ENCODE results near the gene NEB. TPM values are rescaled to one million over a fixed set of nuclear protein-coding genes. Genes with fewer than 3 reads are reported as not detected.
"Not testable (repeated sequence)": the region's sequence is repeated elsewhere in the genome, so short reads cannot be mapped to it uniquely, and the experiment has no call there.

Gene NEB
- total and polyA plus RNA-seq, 3 donors from 2014 or later, result 5.5 to 18.6 (median 5.7) TPM

DNA sequence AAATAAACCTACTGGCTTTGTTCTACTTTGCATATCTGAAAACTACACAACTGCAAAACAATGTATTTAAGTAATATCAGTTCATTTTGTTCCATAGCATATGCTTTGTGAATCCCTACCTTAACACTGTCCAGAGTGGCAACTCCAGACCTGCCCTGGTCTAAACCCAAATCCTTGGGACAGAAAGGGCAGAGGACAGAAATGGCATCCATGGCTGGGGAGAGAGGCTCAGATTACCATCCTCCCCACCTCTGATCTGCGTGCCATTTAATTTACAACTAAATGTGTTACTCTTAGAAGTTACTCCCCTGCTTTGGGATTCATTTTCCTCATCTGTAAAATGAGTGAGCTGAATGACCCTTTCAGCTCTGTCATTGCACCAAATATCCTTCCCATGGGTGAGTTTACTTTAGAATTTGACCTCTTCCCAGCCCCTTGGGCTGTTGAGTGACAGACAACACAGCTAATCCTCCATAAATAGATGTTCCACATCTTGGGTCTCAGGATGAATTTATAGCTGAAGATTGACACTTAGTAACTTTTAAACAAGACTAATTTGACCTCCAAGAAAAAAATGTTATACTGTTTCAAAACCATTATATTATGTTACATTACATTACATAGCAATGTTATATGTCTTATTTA is 20.1 kb upstream of the NEB start:
- no peak for DNase-seq
- WGBS, 2 donors, result 71 to 86% methylated on average over 1 of the region's 1 CpG
- H3K36me3 ChIP-seq (ENCODE audit: low read depth, missing control alignments), result no peaks in the 10 kb centered on the region
- H3K9me3 ChIP-seq, result no peaks in the 10 kb centered on the region
- H3K4me1 ChIP-seq, result no peaks in the 10 kb centered on the region
- no peak overlapping the region for H3K27ac ChIP-seq
- no peak overlapping the region for H3K4me3 ChIP-seq
- TF ChIP-seq, protein P1, sequence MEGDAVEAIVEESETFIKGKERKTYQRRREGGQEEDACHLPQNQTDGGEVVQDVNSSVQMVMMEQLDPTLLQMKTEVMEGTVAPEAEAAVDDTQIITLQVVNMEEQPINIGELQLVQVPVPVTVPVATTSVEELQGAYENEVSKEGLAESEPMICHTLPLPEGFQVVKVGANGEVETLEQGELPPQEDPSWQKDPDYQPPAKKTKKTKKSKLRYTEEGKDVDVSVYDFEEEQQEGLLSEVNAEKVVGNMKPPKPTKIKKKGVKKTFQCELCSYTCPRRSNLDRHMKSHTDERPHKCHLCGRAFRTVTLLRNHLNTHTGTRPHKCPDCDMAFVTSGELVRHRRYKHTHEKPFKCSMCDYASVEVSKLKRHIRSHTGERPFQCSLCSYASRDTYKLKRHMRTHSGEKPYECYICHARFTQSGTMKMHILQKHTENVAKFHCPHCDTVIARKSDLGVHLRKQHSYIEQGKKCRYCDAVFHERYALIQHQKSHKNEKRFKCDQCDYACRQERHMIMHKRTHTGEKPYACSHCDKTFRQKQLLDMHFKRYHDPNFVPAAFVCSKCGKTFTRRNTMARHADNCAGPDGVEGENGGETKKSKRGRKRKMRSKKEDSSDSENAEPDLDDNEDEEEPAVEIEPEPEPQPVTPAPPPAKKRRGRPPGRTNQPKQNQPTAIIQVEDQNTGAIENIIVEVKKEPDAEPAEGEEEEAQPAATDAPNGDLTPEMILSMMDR (IDR thresholded peaks at IDR 0.05), result no peak
- TF ChIP-seq POLR2A (IDR thresholded peaks at IDR 0.05), result no peak
- intact Hi-C loops (cut with DNase I; ENCODE audit: low total_unique reads), result no loop called here
- H3K27me3 ChIP-seq, result no peaks in the 10 kb centered on the region

DNA sequence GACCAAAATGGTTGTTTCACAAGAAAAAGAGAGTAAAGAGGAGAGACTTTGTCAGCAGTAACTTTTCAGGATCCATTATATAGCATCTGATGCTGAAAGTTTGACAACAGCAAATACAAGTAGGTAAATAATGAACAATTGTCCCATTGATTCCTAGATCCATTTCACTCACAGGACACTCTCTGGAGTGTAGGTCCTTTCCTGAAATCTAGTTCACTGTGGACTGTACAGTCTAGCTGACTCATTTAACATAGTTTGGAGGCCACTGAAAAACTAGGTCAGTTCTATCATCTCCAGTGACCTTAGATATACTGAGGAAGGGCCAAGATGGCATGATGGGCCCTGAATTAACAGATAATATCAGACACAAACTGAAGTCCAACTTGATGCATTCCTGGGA is 19.3 kb upstream of the NEB start:
- intact Hi-C loops (cut with DNase I; ENCODE audit: low total_unique reads), result no loop called here
- TF ChIP-seq, protein P1 (IDR thresholded peaks at IDR 0.05), result no peak
- TF ChIP-seq POLR2A (IDR thresholded peaks at IDR 0.05), result no peak

DNA sequence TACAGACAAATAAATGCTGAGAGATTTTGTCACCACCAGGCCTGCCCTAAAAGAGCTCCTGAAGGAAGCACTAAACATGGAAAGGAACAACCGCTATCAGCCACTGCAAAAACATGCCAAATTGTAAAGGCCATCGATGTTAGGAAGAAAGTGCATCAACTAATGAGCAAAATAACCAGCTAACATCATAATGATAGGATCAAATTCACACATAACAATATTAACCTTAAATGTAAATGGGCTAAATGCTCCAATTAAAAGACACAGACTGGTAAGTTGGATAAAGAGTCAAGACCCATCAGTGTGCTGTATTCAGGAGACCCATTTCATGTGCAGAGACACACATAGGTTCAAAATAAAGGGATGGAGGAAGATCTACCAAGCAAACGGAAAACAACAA is 11.0 kb upstream of the NEB start:
- H3K27ac ChIP-seq; H3K4me1 ChIP-seq; DNase-seq; H3K27me3 ChIP-seq; H3K4me3 ChIP-seq; H3K36me3 ChIP-seq (ENCODE audit: low read depth, missing control alignments); intact Hi-C loops (cut with DNase I; ENCODE audit: low total_unique reads); H3K9me3 ChIP-seq: not testable (repeated sequence)
- WGBS, 2 donors, result 88 to 90% methylated on average over 3 of the region's 3 CpGs

More for the DNA sequence above, 19.3 kb upstream of the NEB start:
- no peaks in the 10 kb centered on the region for H3K4me1 ChIP-seq
- no peak overlapping the region for H3K27ac ChIP-seq
- no peak for DNase-seq
- H3K9me3 ChIP-seq, result no peaks in the 10 kb centered on the region
- H3K4me3 ChIP-seq, result no peak overlapping the region
- no peaks in the 10 kb centered on the region for H3K36me3 ChIP-seq (ENCODE audit: low read depth, missing control alignments)
- H3K27me3 ChIP-seq, result no peaks in the 10 kb centered on the region

DNA sequence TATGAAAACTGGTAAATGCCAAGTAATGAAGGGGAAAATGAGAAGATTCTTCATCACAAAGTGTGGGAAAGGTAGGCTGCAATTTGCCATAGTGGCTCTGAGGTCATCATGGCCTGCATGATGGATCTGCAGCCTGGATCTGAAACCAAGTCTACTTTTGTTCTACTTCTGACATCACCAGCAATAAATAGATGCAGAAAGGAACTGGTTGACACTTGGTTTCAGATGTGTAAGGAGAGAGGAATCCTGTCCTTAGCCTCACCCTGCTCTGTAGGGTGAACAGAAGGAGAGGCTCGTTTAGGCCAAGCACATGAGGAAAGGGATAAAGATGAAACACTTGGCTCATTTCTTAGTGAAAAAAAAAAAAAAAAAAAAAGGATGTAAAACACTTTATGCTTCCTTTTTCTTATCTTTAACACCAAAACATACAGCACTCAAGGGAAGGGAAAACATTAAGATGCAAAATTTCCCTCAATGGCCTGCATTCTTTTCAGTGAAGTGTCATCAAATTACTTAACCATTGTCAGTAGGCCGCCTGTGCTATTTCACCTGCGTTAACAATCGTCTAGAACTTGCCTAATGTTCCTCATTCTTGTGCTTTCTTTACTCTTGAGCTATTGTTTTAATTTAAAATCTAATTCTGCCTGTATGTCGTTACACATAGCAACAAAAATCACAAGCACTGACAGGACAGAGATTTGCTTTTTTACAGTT is 3.9 kb downstream of the NEB start:
- no peak overlapping the region for H3K4me3 ChIP-seq
- 66 to 69% methylated on average over 5 of the region's 5 CpGs for WGBS, 2 donors
- intact Hi-C loops (cut with DNase I; ENCODE audit: low total_unique reads), result no loop called here
- TF ChIP-seq, protein P1 (IDR thresholded peaks at IDR 0.05), result no peak
- TF ChIP-seq POLR2A (IDR thresholded peaks at IDR 0.05), result no peak
- H3K27ac ChIP-seq, result no peak overlapping the region
- H3K27me3 ChIP-seq, result no peaks in the 10 kb centered on the region
- no peaks in the 10 kb centered on the region for H3K9me3 ChIP-seq
- H3K4me1 ChIP-seq, result no peaks in the 10 kb centered on the region
- H3K36me3 ChIP-seq (ENCODE audit: low read depth, missing control alignments), result no peaks in the 10 kb centered on the region
- DNase-seq, result no peak

DNA sequence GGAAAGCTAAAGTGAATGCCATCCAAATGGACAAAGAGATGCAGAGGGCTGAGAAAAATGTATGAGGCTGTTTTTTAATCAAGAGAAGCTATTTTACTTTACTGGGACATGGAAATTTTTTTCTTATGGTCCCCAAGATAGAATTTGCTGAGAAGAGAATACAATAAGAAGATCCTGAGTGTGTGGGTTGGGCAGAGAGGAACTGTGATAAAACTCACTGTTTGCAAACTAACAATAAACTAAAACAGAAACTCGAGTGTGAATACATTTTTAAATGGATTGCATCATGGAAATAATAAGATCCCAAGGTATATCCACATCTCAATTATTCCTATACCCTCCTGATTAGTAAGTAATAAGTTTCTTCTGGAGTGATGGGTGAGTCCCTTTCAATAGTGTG is 4.4 kb downstream of the NEB start:
- 67 to 81% methylated on average over 1 of the region's 1 CpG for WGBS, 2 donors
- no peak for TF ChIP-seq POLR2A (IDR thresholded peaks at IDR 0.05)
- TF ChIP-seq, protein P1 (IDR thresholded peaks at IDR 0.05), result no peak
- intact Hi-C loops (cut with DNase I; ENCODE audit: low total_unique reads), result no loop called here

More for the DNA sequence above, 4.4 kb downstream of the NEB start:
- no peaks in the 10 kb centered on the region for H3K4me1 ChIP-seq
- no peak overlapping the region for H3K27ac ChIP-seq
- no peaks in the 10 kb centered on the region for H3K9me3 ChIP-seq
- no peaks in the 10 kb centered on the region for H3K27me3 ChIP-seq
- H3K4me3 ChIP-seq, result no peak overlapping the region
- DNase-seq, result no peak
- no peaks in the 10 kb centered on the region for H3K36me3 ChIP-seq (ENCODE audit: low read depth, missing control alignments)
